ENCODE data around the gene CSF3.
A peak's percentile ranks its signal among the peaks of the same experiment; 100 is the strongest.

The CSF3 gene

DNA sequence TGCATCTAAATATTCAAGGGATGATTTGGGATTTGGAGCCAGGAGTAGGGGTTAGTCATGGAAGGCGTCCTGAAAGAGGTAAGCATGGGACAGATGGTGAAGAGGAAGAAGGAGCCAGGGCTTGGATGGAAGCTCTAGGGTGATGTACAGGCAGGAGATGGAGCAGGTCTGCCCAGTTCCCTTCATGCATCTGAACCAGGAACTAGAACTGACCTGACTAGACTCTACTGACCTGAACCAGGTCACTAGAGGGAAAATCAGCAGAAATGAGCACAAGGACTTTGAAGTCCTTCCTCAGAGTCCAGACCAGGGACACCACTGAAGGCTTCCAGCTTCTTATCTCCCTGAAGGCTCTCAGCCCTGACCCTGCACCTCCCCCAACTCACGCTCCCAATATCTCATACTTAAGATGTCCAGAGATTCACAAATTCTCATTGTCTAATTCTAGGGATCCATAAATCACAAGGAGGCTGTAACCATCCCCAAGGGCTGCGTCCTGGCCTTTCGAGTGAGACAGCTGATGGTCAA, 44.1 kb upstream of the CSF3 start:
- H3K23ac ChIP-seq (ENCODE audit: low read length), result peak overlapping the region; percentile 45
- no peak overlapping the region for H2BK120ac ChIP-seq (ENCODE audit: low read depth, low read length)
- no peak overlapping the region for H3K27ac ChIP-seq (ENCODE audit: low read depth, low read length)
- no peaks in the 10 kb centered on the region for H3K79me2 ChIP-seq (ENCODE audit: control insufficient read depth, insufficient read depth, low read length)
- H3K18ac ChIP-seq (ENCODE audit: low read length), result no peak overlapping the region
- WGBS (ENCODE audit: extremely low coverage, insufficient coverage, low lambda C conversion rate), result no CpG with 5 or more reads among the region's 4 CpGs
- no peak for DNase-seq
- no peak overlapping the region for H2AK5ac ChIP-seq (ENCODE audit: low read length)
- H2BK15ac ChIP-seq (replicated peaks; ENCODE audit: low read depth), result no peak overlapping the region
- H4K8ac ChIP-seq (ENCODE audit: low read depth, low read length), result no peak overlapping the region
- H3K36me3 ChIP-seq (ENCODE audit: control insufficient read depth, insufficient read depth, low read length), result no peaks in the 10 kb centered on the region
- no peak overlapping the region for H3K4me3 ChIP-seq (ENCODE audit: low read length)
- no peaks in the 10 kb centered on the region for H3K4me1 ChIP-seq (ENCODE audit: control insufficient read depth, low read depth, low read length)
- H3K27me3 ChIP-seq (ENCODE audit: insufficient read depth, low read length, poor library complexity), result no peaks in the 10 kb centered on the region
- H2BK5ac ChIP-seq (ENCODE audit: low read length), result no peak overlapping the region
- H3K79me1 ChIP-seq (ENCODE audit: low read length), result no peaks in the 10 kb centered on the region
- no peak overlapping the region for H4K5ac ChIP-seq (ENCODE audit: low read length)
- no peak overlapping the region for H3K4me2 ChIP-seq (ENCODE audit: low read length)
- H3K9ac ChIP-seq (ENCODE audit: low read length), result no peak overlapping the region
- H3K4ac ChIP-seq (ENCODE audit: low read depth, low read length), result no peak overlapping the region
- no peak overlapping the region for H3K56ac ChIP-seq (ENCODE audit: low read length)

DNA sequence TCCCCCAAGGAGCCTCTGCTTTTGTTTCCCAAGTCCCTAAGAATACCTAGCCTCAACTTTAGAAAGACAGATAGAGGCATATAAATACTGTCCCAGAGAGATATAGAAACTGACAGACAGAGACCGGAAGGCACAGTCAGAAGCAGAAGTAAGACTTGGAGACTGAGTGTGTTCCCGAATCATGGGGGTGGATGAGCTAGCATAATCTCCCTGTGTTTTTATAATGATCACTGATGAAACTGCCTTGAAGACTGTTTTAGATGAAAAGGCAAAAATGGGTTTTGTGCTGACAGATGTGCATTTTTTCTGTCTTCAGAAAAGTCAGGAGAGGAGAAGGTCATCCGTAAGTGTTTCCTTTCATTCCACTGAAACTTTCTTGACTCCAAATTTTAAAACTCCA, 43.0 kb upstream of the CSF3 start:
- no peak overlapping the region for H3K4me2 ChIP-seq (ENCODE audit: low read length)

GRCh38 chr17:39973496-39973895, 41.7 kb upstream of the CSF3 start:
- Histone ChIP-seq H3K18ac (ENCODE audit: low read length) (no peak overlapping the region), H3K23ac (ENCODE audit: low read length) (no peak overlapping the region), H3K56ac (ENCODE audit: low read length) (no peak overlapping the region), H3K4me1 (ENCODE audit: control insufficient read depth, low read depth, low read length) (no peaks in the 10 kb centered on the region), H3K27ac (ENCODE audit: low read depth, low read length) (no peak overlapping the region), H2BK15ac (replicated peaks; ENCODE audit: low read depth) (no peak overlapping the region), H3K27me3 (ENCODE audit: insufficient read depth, low read length, poor library complexity) (no peaks in the 10 kb centered on the region), H3K9ac (ENCODE audit: low read length) (no peak overlapping the region), H4K8ac (ENCODE audit: low read depth, low read length) (no peak overlapping the region), H3K36me3 (ENCODE audit: control insufficient read depth, insufficient read depth, low read length) (no peaks in the 10 kb centered on the region), H3K79me2 (ENCODE audit: control insufficient read depth, insufficient read depth, low read length) (no peaks in the 10 kb centered on the region), H2BK120ac (ENCODE audit: low read depth, low read length) (no peak overlapping the region), H3K4me3 (ENCODE audit: low read length) (no peak overlapping the region), H2BK5ac (ENCODE audit: low read length) (no peak overlapping the region), H4K5ac (ENCODE audit: low read length) (no peak overlapping the region), H3K4ac (ENCODE audit: low read depth, low read length) (no peak overlapping the region), H3K4me2 (ENCODE audit: low read length) (no peak overlapping the region), H2AK5ac (ENCODE audit: low read length) (no peak overlapping the region), H3K79me1 (ENCODE audit: low read length) (no peaks in the 10 kb centered on the region)
- WGBS (ENCODE audit: extremely low coverage, insufficient coverage, low lambda C conversion rate), result no CpG with 5 or more reads among the region's 2 CpGs
- DNase-seq, result no peak

More for the DNA sequence above, 43.0 kb upstream of the CSF3 start:
- H3K79me1 ChIP-seq (ENCODE audit: low read length), result no peaks in the 10 kb centered on the region
- no peak overlapping the region for H2AK5ac ChIP-seq (ENCODE audit: low read length)
- H3K56ac ChIP-seq (ENCODE audit: low read length), result no peak overlapping the region
- H3K36me3 ChIP-seq (ENCODE audit: control insufficient read depth, insufficient read depth, low read length), result no peaks in the 10 kb centered on the region
- no peak overlapping the region for H4K8ac ChIP-seq (ENCODE audit: low read depth, low read length)
- H2BK15ac ChIP-seq (replicated peaks; ENCODE audit: low read depth), result no peak overlapping the region
- H3K27me3 ChIP-seq (ENCODE audit: insufficient read depth, low read length, poor library complexity), result no peaks in the 10 kb centered on the region
- H3K4me1 ChIP-seq (ENCODE audit: control insufficient read depth, low read depth, low read length), result no peaks in the 10 kb centered on the region
- no peak for DNase-seq
- H2BK5ac ChIP-seq (ENCODE audit: low read length), result no peak overlapping the region
- no peak overlapping the region for H3K18ac ChIP-seq (ENCODE audit: low read length)
- H2BK120ac ChIP-seq (ENCODE audit: low read depth, low read length), result no peak overlapping the region
- no peak overlapping the region for H3K9ac ChIP-seq (ENCODE audit: low read length)
- H3K23ac ChIP-seq (ENCODE audit: low read length), result no peak overlapping the region
- H3K4ac ChIP-seq (ENCODE audit: low read depth, low read length), result no peak overlapping the region
- no peak overlapping the region for H3K27ac ChIP-seq (ENCODE audit: low read depth, low read length)
- WGBS (ENCODE audit: extremely low coverage, insufficient coverage, low lambda C conversion rate), result no CpG with 5 or more reads among the region's 3 CpGs
- no peaks in the 10 kb centered on the region for H3K79me2 ChIP-seq (ENCODE audit: control insufficient read depth, insufficient read depth, low read length)
- H3K4me3 ChIP-seq (ENCODE audit: low read length), result no peak overlapping the region
- H4K5ac ChIP-seq (ENCODE audit: low read length), result no peak overlapping the region

GRCh38 chr17:39974433-39974832, 40.8 kb upstream of the CSF3 start:
- H3K18ac ChIP-seq (ENCODE audit: low read length), result no peak overlapping the region
- H2BK120ac ChIP-seq (ENCODE audit: low read depth, low read length), result no peak overlapping the region
- no peak overlapping the region for H3K4ac ChIP-seq (ENCODE audit: low read depth, low read length)
- WGBS (ENCODE audit: extremely low coverage, insufficient coverage, low lambda C conversion rate), result no CpG with 5 or more reads among the region's 5 CpGs
- H3K79me2 ChIP-seq (ENCODE audit: control insufficient read depth, insufficient read depth, low read length), result no peaks in the 10 kb centered on the region
- H4K8ac ChIP-seq (ENCODE audit: low read depth, low read length), result no peak overlapping the region
- no peaks in the 10 kb centered on the region for H3K27me3 ChIP-seq (ENCODE audit: insufficient read depth, low read length, poor library complexity)
- H3K36me3 ChIP-seq (ENCODE audit: control insufficient read depth, insufficient read depth, low read length), result no peaks in the 10 kb centered on the region
- no peak overlapping the region for H2AK5ac ChIP-seq (ENCODE audit: low read length)
- H3K9ac ChIP-seq (ENCODE audit: low read length), result no peak overlapping the region
- H3K23ac ChIP-seq (ENCODE audit: low read length), result no peak overlapping the region
- no peak overlapping the region for H2BK15ac ChIP-seq (replicated peaks; ENCODE audit: low read depth)
- no peak overlapping the region for H3K4me3 ChIP-seq (ENCODE audit: low read length)
- no peaks in the 10 kb centered on the region for H3K79me1 ChIP-seq (ENCODE audit: low read length)
- H3K27ac ChIP-seq (ENCODE audit: low read depth, low read length), result no peak overlapping the region
- no peak overlapping the region for H2BK5ac ChIP-seq (ENCODE audit: low read length)
- H3K4me2 ChIP-seq (ENCODE audit: low read length), result no peak overlapping the region
- DNase-seq, result no peak
- H3K56ac ChIP-seq (ENCODE audit: low read length), result no peak overlapping the region
- H4K5ac ChIP-seq (ENCODE audit: low read length), result no peak overlapping the region
- peaks cover 1% of the 10 kb centered on the region for H3K4me1 ChIP-seq (ENCODE audit: control insufficient read depth, low read depth, low read length)

DNA sequence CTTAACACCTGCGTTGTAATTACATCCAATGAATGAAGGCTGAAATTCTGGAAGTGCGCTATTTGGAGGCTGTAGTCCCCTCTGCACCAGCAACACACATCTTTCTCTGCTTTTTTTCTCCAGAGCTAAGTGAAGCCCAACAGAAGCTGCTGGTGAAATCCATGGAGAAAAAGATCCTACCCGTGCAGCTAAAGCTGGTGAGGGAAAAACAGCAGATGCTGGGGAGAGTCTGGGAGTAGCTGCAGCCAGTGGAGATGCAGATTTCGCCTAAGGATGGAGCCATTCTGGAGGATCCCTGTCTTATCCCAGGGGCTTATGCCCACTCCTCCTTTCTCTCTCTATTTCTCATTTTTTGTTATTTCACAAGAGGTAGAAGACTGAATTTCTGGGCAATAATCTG, 39.4 kb upstream of the CSF3 start:
- H3K4me2 ChIP-seq (ENCODE audit: low read length), result no peak overlapping the region
- no peak for DNase-seq
- H3K36me3 ChIP-seq (ENCODE audit: control insufficient read depth, insufficient read depth, low read length), result no peaks in the 10 kb centered on the region
- no peaks in the 10 kb centered on the region for H3K79me2 ChIP-seq (ENCODE audit: control insufficient read depth, insufficient read depth, low read length)
- H3K27ac ChIP-seq (ENCODE audit: low read depth, low read length), result no peak overlapping the region
- no peak overlapping the region for H3K9ac ChIP-seq (ENCODE audit: low read length)
- WGBS (ENCODE audit: extremely low coverage, insufficient coverage, low lambda C conversion rate), result no CpG with 5 or more reads among the region's 4 CpGs
- H3K4ac ChIP-seq (ENCODE audit: low read depth, low read length), result no peak overlapping the region
- no peaks in the 10 kb centered on the region for H3K79me1 ChIP-seq (ENCODE audit: low read length)
- H2BK15ac ChIP-seq (replicated peaks; ENCODE audit: low read depth), result no peak overlapping the region
- no peak overlapping the region for H3K18ac ChIP-seq (ENCODE audit: low read length)
- no peak overlapping the region for H2BK5ac ChIP-seq (ENCODE audit: low read length)
- no peak overlapping the region for H4K5ac ChIP-seq (ENCODE audit: low read length)
- H2BK120ac ChIP-seq (ENCODE audit: low read depth, low read length), result no peak overlapping the region
- H4K8ac ChIP-seq (ENCODE audit: low read depth, low read length), result no peak overlapping the region
- H3K23ac ChIP-seq (ENCODE audit: low read length), result no peak overlapping the region
- H3K27me3 ChIP-seq (ENCODE audit: insufficient read depth, low read length, poor library complexity), result no peaks in the 10 kb centered on the region
- H3K4me3 ChIP-seq (ENCODE audit: low read length), result no peak overlapping the region
- H3K4me1 ChIP-seq (ENCODE audit: control insufficient read depth, low read depth, low read length), result peaks cover 2% of the 10 kb centered on the region
- H3K56ac ChIP-seq (ENCODE audit: low read length), result no peak overlapping the region
- H2AK5ac ChIP-seq (ENCODE audit: low read length), result no peak overlapping the region

DNA sequence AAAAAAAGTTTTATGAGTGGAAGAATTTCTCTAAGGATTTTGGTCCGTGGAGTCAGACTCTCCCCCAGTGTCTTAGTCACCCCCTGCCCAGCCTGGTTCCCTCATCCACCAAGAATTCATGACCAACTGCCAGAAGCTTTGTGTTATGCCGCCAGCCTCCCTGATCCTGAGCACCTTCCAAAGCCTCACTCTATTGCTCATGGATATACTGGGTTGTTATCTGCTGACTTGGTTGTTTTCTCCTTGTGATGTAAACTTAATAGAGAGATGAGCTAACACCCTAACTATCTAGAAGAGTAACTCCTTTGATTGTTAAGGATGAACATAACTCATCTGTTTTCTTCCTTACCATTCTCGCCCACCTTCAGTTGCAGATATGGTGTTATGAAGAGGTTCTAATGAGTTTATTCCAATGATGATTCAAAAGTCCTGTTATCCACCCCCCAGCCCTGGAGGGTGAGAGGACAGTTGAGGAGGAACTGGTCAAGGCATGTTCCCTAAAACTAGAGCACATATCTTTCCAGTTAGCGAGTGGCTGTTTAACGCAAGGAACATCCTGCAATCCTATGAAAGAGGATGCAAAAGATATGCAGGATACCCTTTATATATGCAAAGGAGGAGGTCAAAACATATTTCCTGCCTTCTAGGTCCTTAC, 36.1 kb upstream of the CSF3 start:
- Histone ChIP-seq H3K79me2 (ENCODE audit: control insufficient read depth, insufficient read depth, low read length) (peaks cover 15% of the 10 kb centered on the region), H3K56ac (ENCODE audit: low read length) (no peak overlapping the region), H3K36me3 (ENCODE audit: control insufficient read depth, insufficient read depth, low read length) (no peaks in the 10 kb centered on the region), H4K5ac (ENCODE audit: low read length) (no peak overlapping the region), H3K4ac (ENCODE audit: low read depth, low read length) (no peak overlapping the region), H3K9ac (ENCODE audit: low read length) (no peak overlapping the region), H3K23ac (ENCODE audit: low read length) (no peak overlapping the region), H2BK5ac (ENCODE audit: low read length) (no peak overlapping the region), H3K27ac (ENCODE audit: low read depth, low read length) (no peak overlapping the region), H4K8ac (ENCODE audit: low read depth, low read length) (no peak overlapping the region), H3K27me3 (ENCODE audit: insufficient read depth, low read length, poor library complexity) (no peaks in the 10 kb centered on the region), H2AK5ac (ENCODE audit: low read length) (no peak overlapping the region), H3K4me1 (ENCODE audit: control insufficient read depth, low read depth, low read length) (peaks cover 5% of the 10 kb centered on the region), H3K18ac (ENCODE audit: low read length) (no peak overlapping the region), H2BK120ac (ENCODE audit: low read depth, low read length) (no peak overlapping the region), H3K4me2 (ENCODE audit: low read length) (no peak overlapping the region), H3K4me3 (ENCODE audit: low read length) (no peak overlapping the region), H3K79me1 (ENCODE audit: low read length) (peaks cover 5% of the 10 kb centered on the region), H2BK15ac (replicated peaks; ENCODE audit: low read depth) (no peak overlapping the region)
- no CpG with 5 or more reads among the region's 5 CpGs for whole genome bisulfite sequencing (ENCODE audit: extremely low coverage, insufficient coverage, low lambda C conversion rate)
- DNase-seq, result peak; percentile 43

Measured in mesendoderm (in vitro differentiated cells).